Measurements from ENCODE around the gene CDCA5. TPM values are rescaled to one million over a fixed set of nuclear protein-coding genes. Genes with fewer than 3 reads are reported as not detected.

The CDCA5 gene
- polyA plus RNA-seq, 1 of the 3 experiments (the other 2 are of a cell fraction), result 16.3 TPM

DNA sequence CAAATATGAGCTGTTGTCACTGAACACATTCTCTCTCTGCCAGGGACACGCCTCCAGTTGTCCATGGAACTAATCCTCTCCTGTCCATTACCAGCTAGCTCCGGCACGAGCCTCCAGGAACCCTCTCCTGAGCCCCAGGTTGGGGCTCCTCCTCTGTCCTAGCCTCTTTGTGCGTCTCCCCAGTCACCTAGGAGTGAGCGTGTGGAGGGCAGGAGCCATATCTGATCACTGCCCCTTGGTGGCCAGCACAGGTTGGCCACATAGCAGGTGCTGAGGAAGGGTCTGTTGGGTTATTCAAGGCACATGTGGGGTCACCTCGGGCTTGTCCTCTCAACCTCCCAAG is 48.0 kb upstream of the CDCA5 start:
- Histone ChIP-seq H3K27me3 (ENCODE audit: insufficient read depth) (no peaks in the 10 kb centered on the region), H3K36me3 (replicated peaks in 1 of 2; ENCODE audit: control insufficient read depth in 1 of 2, insufficient read depth in 2 of 2, low read length in 1 of 2) (peaks cover 19 to 54% of the 10 kb centered on the region in 2 experiments), H3K4me1 (ENCODE audit: control insufficient read depth in 1 of 2, insufficient read depth in 2 of 2, low read depth in 1 of 2, low read length in 1 of 2) (peaks cover 0 to 28% of the 10 kb centered on the region in 2 experiments; a peak in 2 of 4 replicates), H3K27ac (ENCODE audit: low read depth in 2 of 2, low read length in 1 of 2) (no peak overlapping the region), H3K4me3 (ENCODE audit: low read depth in 2 of 2, low read length in 1 of 2) (no peak overlapping the region), H3K4me2 (no peak overlapping the region), H3K9me2 (no peaks in the 10 kb centered on the region), H2AFZ (ENCODE audit: low read depth) (no peak overlapping the region), H3K79me2 (ENCODE audit: insufficient read depth) (peaks cover 28% of the 10 kb centered on the region; the same call in 1 of the 2 replicates), H3F3A (replicated peaks; ENCODE audit: insufficient read depth) (peaks cover 9% of the 10 kb centered on the region), H4K20me1 (ENCODE audit: insufficient read depth) (no peaks in the 10 kb centered on the region; the same call in 1 of the 2 replicates), H3K9me3 (no peaks in the 10 kb centered on the region), H3K9ac (no peak overlapping the region)
- ChIA-PET POLR2A (interaction anchor here (1.1 to 1.4 kb wide), 2 partner anchors 10 to 14 kb away, joined by 3 to 8 read pairs; partner anchors contain the start of genes FAU, MRPL49 and ZNHIT2), CTCF (interaction anchor here (2.4 to 4.3 kb wide), 3 partner anchors 15 to 22 kb away, joined by 6 to 23 read pairs (median 22); partner anchors contain the start of genes TM7SF2 and ZNHIT2)
- no peak for TF ChIP-seq JUND (IDR thresholded peaks at IDR 0.05)
- TF ChIP-seq IRF3 (IDR thresholded peaks at IDR 0.05; ENCODE audit: low read depth, low read length), result no peak
- no peak for TF ChIP-seq POLR2AphosphoS5 (IDR thresholded peaks at IDR 0.05; ENCODE audit: low read depth, low read length)
- TF ChIP-seq PBX3 (IDR thresholded peaks at IDR 0.05), result no peak
- TF ChIP-seq, protein P1, sequence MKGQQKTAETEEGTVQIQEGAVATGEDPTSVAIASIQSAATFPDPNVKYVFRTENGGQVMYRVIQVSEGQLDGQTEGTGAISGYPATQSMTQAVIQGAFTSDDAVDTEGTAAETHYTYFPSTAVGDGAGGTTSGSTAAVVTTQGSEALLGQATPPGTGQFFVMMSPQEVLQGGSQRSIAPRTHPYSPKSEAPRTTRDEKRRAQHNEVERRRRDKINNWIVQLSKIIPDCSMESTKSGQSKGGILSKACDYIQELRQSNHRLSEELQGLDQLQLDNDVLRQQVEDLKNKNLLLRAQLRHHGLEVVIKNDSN (IDR thresholded peaks at IDR 0.05; ENCODE audit: borderline replicate concordance, low read depth), result no peak
- TF ChIP-seq, protein P2, sequence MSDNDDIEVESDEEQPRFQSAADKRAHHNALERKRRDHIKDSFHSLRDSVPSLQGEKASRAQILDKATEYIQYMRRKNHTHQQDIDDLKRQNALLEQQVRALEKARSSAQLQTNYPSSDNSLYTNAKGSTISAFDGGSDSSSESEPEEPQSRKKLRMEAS (IDR thresholded peaks at IDR 0.05; ENCODE audit: low read depth), result no peak
- TF ChIP-seq RCOR1 (IDR thresholded peaks at IDR 0.05; ENCODE audit: low read length), result no peak
- no peak for TF ChIP-seq RXRA (IDR thresholded peaks at IDR 0.05; ENCODE audit: borderline replicate concordance, low read depth)
- no peak for TF ChIP-seq CHD2 (IDR thresholded peaks at IDR 0.05; ENCODE audit: low read length, partially characterized antibody)
- no peak for TF ChIP-seq GABPA (IDR thresholded peaks at IDR 0.05; ENCODE audit: low read depth)
- no peak for TF ChIP-seq TAF1 (IDR thresholded peaks at IDR 0.05; ENCODE audit: borderline replicate concordance, low read depth, low read length)
- no peak for TF ChIP-seq MEF2A (IDR thresholded peaks at IDR 0.05; ENCODE audit: borderline replicate concordance, low read depth)
- TF ChIP-seq CTCF (IDR thresholded peaks at IDR 0.05), result no peak
- TF ChIP-seq NFIC (IDR thresholded peaks at IDR 0.05; ENCODE audit: borderline replicate concordance), result no peak
- no peak for TF ChIP-seq RAD21 (IDR thresholded peaks at IDR 0.05; ENCODE audit: low read length)
- TF ChIP-seq FOXM1 (IDR thresholded peaks at IDR 0.05; ENCODE audit: low read depth), result no peak
- TF ChIP-seq, protein P3, sequence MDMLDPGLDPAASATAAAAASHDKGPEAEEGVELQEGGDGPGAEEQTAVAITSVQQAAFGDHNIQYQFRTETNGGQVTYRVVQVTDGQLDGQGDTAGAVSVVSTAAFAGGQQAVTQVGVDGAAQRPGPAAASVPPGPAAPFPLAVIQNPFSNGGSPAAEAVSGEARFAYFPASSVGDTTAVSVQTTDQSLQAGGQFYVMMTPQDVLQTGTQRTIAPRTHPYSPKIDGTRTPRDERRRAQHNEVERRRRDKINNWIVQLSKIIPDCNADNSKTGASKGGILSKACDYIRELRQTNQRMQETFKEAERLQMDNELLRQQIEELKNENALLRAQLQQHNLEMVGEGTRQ (IDR thresholded peaks at IDR 0.05; ENCODE audit: borderline replicate concordance, low read depth, low read length), result no peak
- no peak for TF ChIP-seq FOSL2 (IDR thresholded peaks at IDR 0.05; ENCODE audit: borderline replicate concordance, low read depth)
- TF ChIP-seq YY1 (IDR thresholded peaks at IDR 0.05; ENCODE audit: low read depth), result no peak
- DNase-seq, result no peak
- 95% methylated on average over 5 of the region's 6 CpGs for WGBS (ENCODE audit: low lambda C conversion rate)

Data from SK-N-SH (cell line).